Endothelial cell of umbilical vein (primary cell): ENCODE measurements around the gene HDAC8. TPM values are rescaled to one million over a fixed set of nuclear protein-coding genes. Genes with fewer than 3 reads are reported as not detected.
A peak's percentile ranks its signal among the peaks of the same experiment; 100 is the strongest.

Experiments used
- BruUV-seq: library from RNA; stranded (reverse); fragments of 400-500 nt; replicated peaks from 2 replicates; lab custom pipeline; 2021; lab: Mats Ljungman, UMichigan
- CTCF ChIA-PET: fragments of 300-600, 350-600 bp; sonication (Branson Sonifier 250); formaldehyde crosslinking; loops from one replicate; lab custom pipeline; 2021; ENCODE audit warnings: antibody characterized with exemption, inconsistent platforms; lab: Charles Lee
- POLR2A ChIA-PET: fragments of 300-600, 350-600 bp; sonication (Branson Sonifier 250); formaldehyde crosslinking; loops from one replicate; lab custom pipeline; 2021; ENCODE audit warnings: antibody characterized with exemption, inconsistent platforms; lab: Charles Lee
- DNase-seq: peaks from one replicate; pipeline ENCODE4 v3.0.0-alpha.2; 2011; ENCODE audit warnings: low read depth, low spot score
- FAIRE-seq: peaks from 2 replicates; lab custom pipeline; 2011; peaks lifted over from hg19 to GRCh38; lab: Jason Lieb, UNC
- H2AFZ ChIP-seq: 2 replicates; pipeline ENCODE4 v1.6.0; 2012; ENCODE audit warnings: low read depth, low read length, control low read depth, inconsistent platforms
- H3K27ac ChIP-seq: 2 replicates; pipeline ENCODE4 v1.5.1; 2011; ENCODE audit warnings: low read depth, mild to moderate bottlenecking, control low read depth, low read length, moderate library complexity; ENCODE audit not compliant: insufficient read depth
- H3K27me3 ChIP-seq, 2 experiments: 2 replicates each; pipeline versions ENCODE4 v1.6.0 to v1.6.1; 2011; ENCODE audit warnings: low read length in 2 of 2, mixed read lengths in 1 of 2; ENCODE audit not compliant: control insufficient read depth in 2 of 2, insufficient read depth in 2 of 2
- H3K36me3 ChIP-seq, 2 experiments: 2 replicates in 1 of 2; 3 replicates in 1 of 2; pipeline ENCODE4 v1.5.1; 2011; ENCODE audit warnings: low read length in 2 of 2, mild to moderate bottlenecking in 1 of 2, moderate library complexity in 1 of 2; ENCODE audit not compliant: control insufficient read depth in 2 of 2, insufficient read depth in 2 of 2; ENCODE audit errors: extremely low read depth in 1 of 2
- H3K4me1 ChIP-seq: 3 replicates; pipeline ENCODE4 v1.5.1; 2011; ENCODE audit warnings: mild to moderate bottlenecking, low read length; ENCODE audit not compliant: control insufficient read depth, insufficient read depth; ENCODE audit errors: extremely low read depth
- H3K4me2 ChIP-seq: 2 replicates; pipeline ENCODE4 v1.6.1; 2011; ENCODE audit warnings: low read length, control low read depth, mixed read lengths; ENCODE audit not compliant: insufficient read depth
- H3K4me3 ChIP-seq, 3 experiments: fragments of 200-600 bp in 1 of 3; sonication (generic), shearing (Covaris generic) in 1 of 3; replicated peaks in 1 of 3; 2 replicates each; pipeline ENCODE4 v1.5.1; 2011 to 2016; ENCODE audit warnings: control low read depth in 3 of 3, low read length in 3 of 3, mild to moderate bottlenecking in 2 of 3, inconsistent platforms in 1 of 3, low read depth in 1 of 3, moderate library complexity in 1 of 3; ENCODE audit not compliant: insufficient read depth in 1 of 3
- H3K79me2 ChIP-seq: 2 replicates; pipeline ENCODE4 v1.6.0; 2012; ENCODE audit warnings: low read length, inconsistent platforms; ENCODE audit not compliant: control insufficient read depth, insufficient read depth
- H3K9ac ChIP-seq: replicated peaks from 2 replicates; pipeline ENCODE3; 2011; ENCODE audit warnings: low read length, control low read depth; ENCODE audit not compliant: insufficient read depth; ENCODE audit errors: extremely low read depth
- H3K9me1 ChIP-seq: replicated peaks from 3 replicates; pipeline ENCODE4 v1.6.0; 2011; ENCODE audit warnings: mild to moderate bottlenecking, low read length; ENCODE audit not compliant: control insufficient read depth, insufficient read depth; ENCODE audit errors: extremely low read depth
- H3K9me3 ChIP-seq: replicated peaks from 2 replicates; pipeline ENCODE4 v1.5.1; 2012; ENCODE audit warnings: low read length, inconsistent platforms; ENCODE audit not compliant: control insufficient read depth, insufficient read depth
- H4K20me1 ChIP-seq: replicated peaks from 2 replicates; pipeline ENCODE3; 2011; ENCODE audit warnings: mild to moderate bottlenecking, low read length; ENCODE audit not compliant: control insufficient read depth, insufficient read depth; ENCODE audit errors: extremely low read depth
- EZH2 ChIP-seq: IDR thresholded peaks from 2 replicates; pipeline ENCODE4 v1.6.1; 2012; ENCODE audit warnings: borderline replicate concordance, low read depth, mild to moderate bottlenecking, moderate library complexity, low read length, inconsistent platforms; ENCODE audit not compliant: severe bottlenecking
- POLR2AphosphoS5 ChIP-seq: IDR thresholded peaks from 2 replicates; pipeline ENCODE4 v1.6.1; 2012; ENCODE audit warnings: low read depth, mild to moderate bottlenecking, control low read depth, low read length, moderate library complexity; ENCODE audit not compliant: insufficient read depth
- dilution Hi-C: fragments of 300-500 bp; cut with MboI; formaldehyde crosslinking; loops from one replicate; pipeline ENCODE4 v1.15.0; 2019; ENCODE audit warnings: low sequenced_read_pairs; ENCODE audit not compliant: extremely low pct_ligation_motif_present
- intact Hi-C: fragments of 100-400 bp; cut with micrococcal nuclease; formaldehyde crosslinking; loops from one replicate; pipeline ENCODE4 v1.10.0; 2022
- polyA plus RNA-seq, 4 experiments: library from polyadenylated mRNA; depleted of rRNA in 3 of 4; stranded (reverse) in 3 of 4; unstranded in 1 of 4; fragments of >200 nt; gene quantifications; 2 replicates each; pipeline versions ENCODE4 v1.2.1 to v1.2.3, GENCODE V29; 2011 to 2012; ENCODE audit warnings: missing spikeins in 1 of 4
- total RNA-seq: library from RNA; stranded (reverse); gene quantifications from 2 replicates; pipeline ENCODE4 v1.2.3, GENCODE V29; 2021
- TF ChIP-seq, protein P1 (sequence below), 2 donors: IDR thresholded peaks; 1 replicate in 1 of 2; 2 replicates in 1 of 2; pipeline ENCODE4 v1.5.1; 2011; ENCODE audit warnings: low read length in 2 of 2, mild to moderate bottlenecking in 2 of 2, moderate library complexity in 2 of 2, control low read depth in 1 of 2, inconsistent platforms in 1 of 2, low read depth in 1 of 2; ENCODE audit not compliant: insufficient read depth in 1 of 2; ENCODE audit errors: extremely low read depth in 1 of 2

The HDAC8 gene
- total and polyA plus RNA-seq, 2 donors (not counting 3 experiments of a cell fraction or from before 2014, with no cell fraction given) = 17.6 to 37.2 TPM

DNA sequence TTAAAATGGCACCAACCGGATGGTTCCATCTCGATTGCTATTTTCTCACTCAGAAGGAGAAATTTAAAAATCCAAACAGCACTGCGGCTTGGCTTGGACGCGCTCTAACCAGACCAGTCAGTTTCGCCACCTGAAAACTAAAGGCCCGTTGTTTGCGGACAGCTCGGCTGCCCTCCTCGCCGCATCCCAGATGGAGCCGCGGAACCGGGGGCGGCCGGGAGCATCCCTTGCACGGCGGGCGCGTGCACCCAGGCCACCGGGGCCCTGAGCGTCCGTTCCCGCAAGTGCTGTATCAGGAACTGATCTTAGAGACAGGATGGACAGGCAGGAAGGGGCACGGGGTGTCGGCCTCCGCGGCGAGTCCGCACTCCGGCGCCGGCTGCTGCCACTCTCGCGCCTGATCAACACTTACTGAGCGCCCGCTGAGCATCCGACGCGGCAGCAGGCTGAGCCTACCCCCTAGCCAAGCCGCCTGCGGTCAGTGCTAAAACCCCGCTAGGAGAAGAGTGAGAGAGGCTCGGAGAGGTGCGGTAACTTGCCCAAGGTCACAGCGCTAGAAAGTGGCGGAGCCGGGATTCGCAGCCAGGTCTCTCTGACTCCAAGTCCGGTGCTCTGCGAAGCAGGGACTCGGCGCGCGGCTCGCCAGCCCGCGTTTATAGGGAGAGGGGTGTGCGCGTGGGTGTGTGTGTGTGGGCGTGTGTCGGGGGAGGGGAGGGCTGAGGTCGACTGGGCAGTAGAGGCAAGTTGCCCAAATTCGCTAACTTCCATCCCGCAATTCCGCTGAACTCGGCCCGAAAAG is 267.2 kb downstream of the HDAC8 start, which contains the start of gene CITED1:
TSS of gene CITED1 (minus strand) at position 629 of the 799 bp plus-strand sequence. CDS start 3,045 bp downstream, outside the sequence.
- no peak within 1 kb of the TSS for H3K27ac ChIP-seq
- dilution Hi-C loops = no loop called here
- ChIA-PET CTCF (interaction anchor here (1.6 kb wide), 1 partner anchor 28 kb away, joined by 5 read pairs; the partner anchor contains the start of gene RPS4X), POLR2A (no interaction called here)
- H4K20me1 ChIP-seq = no peaks in the 10 kb centered on the region
- H3K9me3 ChIP-seq = no peaks in the 10 kb centered on the region
- H3K4me3 ChIP-seq = peak within 1 kb of the TSS; percentile 20 to 43 (median 37)
- H3K79me2 ChIP-seq = no peaks in the 10 kb centered on the region
- peaks cover 49 to 69% of the 10 kb centered on the region in 2 experiments for H3K27me3 ChIP-seq
- intact Hi-C loops = loop anchor here (2.0 kb wide), 1 partner anchor 29 kb away; the partner anchor contains the start of gene RPS4X
- H3K9me1 ChIP-seq = no peaks in the 10 kb centered on the region
- no peak for DNase-seq
- peak within 1 kb of the TSS; percentile 58 for H3K4me2 ChIP-seq
- FAIRE-seq = peak; percentile 82
- peak within 1 kb of the TSS; percentile 39 for H2AFZ ChIP-seq
- no peak within 1 kb of the TSS for H3K9ac ChIP-seq
- H3K36me3 ChIP-seq = no peaks in the 10 kb centered on the region
- TF ChIP-seq POLR2AphosphoS5 (no peak), EZH2 (peak; percentile 83)
- no TSS peak for BruUV-seq
- H3K4me1 ChIP-seq = peaks cover 22% of the 10 kb centered on the region

DNA sequence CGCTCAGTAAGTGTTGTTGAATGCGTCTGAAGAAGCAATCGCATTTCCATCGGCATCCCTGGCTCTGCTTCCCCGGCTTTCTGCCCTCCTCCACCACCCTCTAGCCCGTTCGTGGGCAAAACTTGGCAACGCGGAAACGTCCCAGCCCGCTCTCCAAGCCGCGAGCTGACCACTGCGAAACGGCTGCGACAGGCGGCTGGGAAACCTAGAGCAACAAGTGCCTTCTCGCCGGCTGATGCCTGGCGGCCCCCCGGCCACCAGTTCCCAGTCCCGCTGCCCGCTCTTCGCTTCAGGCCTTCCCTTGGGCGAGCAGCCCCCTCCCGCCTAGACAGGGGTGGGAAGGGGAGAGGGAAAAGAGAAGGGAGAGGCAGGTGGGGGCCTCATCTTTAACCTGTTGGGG is 267.8 kb downstream of the HDAC8 start:
- no TSS peak for BruUV-seq
- H3K4me3 ChIP-seq = peak overlapping the region in 1 of 3 experiments; percentile 6
- peaks cover 53 to 69% of the 10 kb centered on the region in 2 experiments for H3K27me3 ChIP-seq
- H2AFZ ChIP-seq = no peak overlapping the region
- H3K36me3 ChIP-seq = no peaks in the 10 kb centered on the region
- H4K20me1 ChIP-seq = no peaks in the 10 kb centered on the region
- CTCF ChIA-PET = no interaction called here
- peaks cover 22% of the 10 kb centered on the region for H3K4me1 ChIP-seq
- H3K9me3 ChIP-seq = no peaks in the 10 kb centered on the region
- H3K79me2 ChIP-seq = no peaks in the 10 kb centered on the region
- dilution Hi-C loops = no loop called here
- intact Hi-C loops = no loop called here
- DNase-seq (no peak), FAIRE-seq (peak; percentile 18)
- no peak overlapping the region for H3K9ac ChIP-seq
- TF ChIP-seq, protein P1, sequence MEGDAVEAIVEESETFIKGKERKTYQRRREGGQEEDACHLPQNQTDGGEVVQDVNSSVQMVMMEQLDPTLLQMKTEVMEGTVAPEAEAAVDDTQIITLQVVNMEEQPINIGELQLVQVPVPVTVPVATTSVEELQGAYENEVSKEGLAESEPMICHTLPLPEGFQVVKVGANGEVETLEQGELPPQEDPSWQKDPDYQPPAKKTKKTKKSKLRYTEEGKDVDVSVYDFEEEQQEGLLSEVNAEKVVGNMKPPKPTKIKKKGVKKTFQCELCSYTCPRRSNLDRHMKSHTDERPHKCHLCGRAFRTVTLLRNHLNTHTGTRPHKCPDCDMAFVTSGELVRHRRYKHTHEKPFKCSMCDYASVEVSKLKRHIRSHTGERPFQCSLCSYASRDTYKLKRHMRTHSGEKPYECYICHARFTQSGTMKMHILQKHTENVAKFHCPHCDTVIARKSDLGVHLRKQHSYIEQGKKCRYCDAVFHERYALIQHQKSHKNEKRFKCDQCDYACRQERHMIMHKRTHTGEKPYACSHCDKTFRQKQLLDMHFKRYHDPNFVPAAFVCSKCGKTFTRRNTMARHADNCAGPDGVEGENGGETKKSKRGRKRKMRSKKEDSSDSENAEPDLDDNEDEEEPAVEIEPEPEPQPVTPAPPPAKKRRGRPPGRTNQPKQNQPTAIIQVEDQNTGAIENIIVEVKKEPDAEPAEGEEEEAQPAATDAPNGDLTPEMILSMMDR (IDR thresholded peaks at IDR 0.05; ENCODE audit: extremely low read depth in 1 of 2, insufficient read depth in 1 of 2, low read depth in 1 of 2, low read length in 2 of 2) = no peak
- peak; percentile 58 for TF ChIP-seq EZH2
- no peak overlapping the region for H3K27ac ChIP-seq
- H3K4me2 ChIP-seq = peak overlapping the region; percentile 35
- POLR2A ChIA-PET = no interaction called here
- H3K9me1 ChIP-seq = no peaks in the 10 kb centered on the region
